Stimulated activated CD4-positive, alpha-beta T cell treated with anti-CD3 and anti-CD28 coated beads, Interleukin-4, amount 100 ng/mL, for 24 hours (primary cell): ENCODE measurements around the gene OR12D3.
"Not testable (repeated sequence)": the region's sequence is repeated elsewhere in the genome, so short reads cannot be mapped to it uniquely, and the experiment has no call there.

Experiments used
- DNase-seq: peaks from one replicate; pipeline ENCODE4 v3.0.0-alpha.2; 2020

The OR12D3 gene

GRCh38 chr6:29375191-29375590 lies at the start of gene OR12D3:
TSS of gene OR12D3 (minus strand) at chr6:29375291. CDS start at chr6:29375287, 4 bp downstream.
- no peak for DNase-seq

- DNase-seq = no peak
Observed at GRCh38 chr6:29424575-29424974, 49.5 kb upstream of the OR12D3 start.

GRCh38 chr6:29424168-29424567 lies 49.1 kb upstream of the OR12D3 start:
- no peak for DNase-seq

- no peak for DNase-seq
Observed at GRCh38 chr6:29419516-29419915, 44.4 kb upstream of the OR12D3 start.

- no peak for DNase-seq
Observed at GRCh38 chr6:29414588-29414987, 39.5 kb upstream of the OR12D3 start, which contains the start of gene OR12D1. TSS of gene OR12D1 (plus strand) at chr6:29414928.

- DNase-seq = no peak
Observed at GRCh38 chr6:29403801-29404200, 28.7 kb upstream of the OR12D3 start.

- no peak for DNase-seq
Observed at GRCh38 chr6:29399525-29399924, 24.4 kb upstream of the OR12D3 start.

- no peak for DNase-seq
Observed at GRCh38 chr6:29395331-29395730, 20.2 kb upstream of the OR12D3 start, which contains the start of gene OR12D2. TSS of gene OR12D2 (plus strand) at chr6:29395631. CDS start at chr6:29396700, 1,069 bp downstream.

- no peak for DNase-seq
Observed at GRCh38 chr6:29388533-29388932, 13.4 kb upstream of the OR12D3 start.

GRCh38 chr6:29376003-29376402 lies 912 bp upstream of the OR12D3 start:
- DNase-seq = no peak

GRCh38 chr6:29368765-29369164 lies 6.3 kb downstream of the OR12D3 start, which contains the start of gene OR5V1:
TSS of gene OR5V1 (minus strand) at chr6:29368865. CDS start at chr6:29356195, 12,670 bp downstream.
- DNase-seq = no peak

- no peak for DNase-seq
Observed at GRCh38 chr6:29355603-29356002, 19.5 kb downstream of the OR12D3 start.

- no peak for DNase-seq
Observed at GRCh38 chr6:29354980-29355379, 20.1 kb downstream of the OR12D3 start.

- not testable (repeated sequence) for DNase-seq
Observed at GRCh38 chr6:29349348-29349747, 25.7 kb downstream of the OR12D3 start.

GRCh38 chr6:29345380-29345779 lies 29.7 kb downstream of the OR12D3 start:
- no peak for DNase-seq

- DNase-seq = no peak
Observed at GRCh38 chr6:29336269-29336668, 38.8 kb downstream of the OR12D3 start.

- no peak for DNase-seq
Observed at GRCh38 chr6:29332676-29333075, 42.4 kb downstream of the OR12D3 start.

GRCh38 chr6:29325777-29326176 lies 49.3 kb downstream of the OR12D3 start:
- no peak for DNase-seq
